ENCODE results near the gene SYNPO. TPM values are rescaled to one million over a fixed set of nuclear protein-coding genes. Genes with fewer than 3 reads are reported as not detected.

The SYNPO gene
- total RNA-seq, 1 donor from 2014 or later: 40.2 TPM

- H3K4me2 ChIP-seq (ENCODE audit: low read length): peak overlapping the region; percentile 85
- peak overlapping the region; percentile 46 for H3K4me3 ChIP-seq (ENCODE audit: insufficient read depth, low read depth, low read length)
- no peaks in the 10 kb centered on the region for H3K36me3 ChIP-seq (ENCODE audit: insufficient read depth, low read length)
- peaks cover 31% of the 10 kb centered on the region for H3K4me1 Mint-ChIP-seq (ENCODE audit: low read depth, unreplicated experiment)
- H3K9me3 Mint-ChIP-seq (ENCODE audit: unreplicated experiment): peaks cover 3% of the 10 kb centered on the region
- peaks cover 28% of the 10 kb centered on the region for H3K4me1 ChIP-seq (ENCODE audit: insufficient read depth, low read length)
- H3K9ac ChIP-seq (ENCODE audit: low read length): peak overlapping the region; percentile 64
- peaks cover 45% of the 10 kb centered on the region for H4K20me1 ChIP-seq (ENCODE audit: insufficient read depth, low read length)
- peak overlapping the region; percentile 59 for H2AFZ ChIP-seq (ENCODE audit: low read depth, low read length)
- FAIRE-seq (no peak), DNase-seq (ENCODE audit: low read depth) (no peak)
- H3K9me3 ChIP-seq (ENCODE audit: insufficient read depth, low read depth, low read length): no peaks in the 10 kb centered on the region
- peaks cover 22% of the 10 kb centered on the region for H3K27me3 Mint-ChIP-seq (ENCODE audit: low read depth, unreplicated experiment)
- H3K4me3 Mint-ChIP-seq (ENCODE audit: unreplicated experiment): peak overlapping the region; percentile 70
- no peak overlapping the region for H3K27ac ChIP-seq (ENCODE audit: low read depth, low read length)
- H3K36me3 Mint-ChIP-seq (ENCODE audit: low read depth, unreplicated experiment): peaks cover 17% of the 10 kb centered on the region
- peaks cover 9% of the 10 kb centered on the region for H3K79me2 ChIP-seq (ENCODE audit: insufficient read depth, low read length)
- H3K27me3 ChIP-seq (ENCODE audit: insufficient read depth, low read length): peaks cover 7% of the 10 kb centered on the region
- TF ChIP-seq CTCF (IDR thresholded peaks at IDR 0.05; ENCODE audit: insufficient read depth, low read depth, low read length) (no peak), EZH2 (IDR thresholded peaks at IDR 0.05; ENCODE audit: insufficient read depth, low read length) (no peak)
- peak overlapping the region; percentile 62 for H3K27ac Mint-ChIP-seq (ENCODE audit: unreplicated experiment)
Measured at GRCh38 chr5:150656191-150657132, 16.0 kb downstream of the SYNPO start.

- Mint-ChIP-seq H3K27ac (ENCODE audit: unreplicated experiment) (no peak overlapping the region), H3K27me3 (ENCODE audit: low read depth, unreplicated experiment) (peaks cover 23% of the 10 kb centered on the region), H3K4me1 (ENCODE audit: low read depth, unreplicated experiment) (peaks cover 18% of the 10 kb centered on the region), H3K36me3 (ENCODE audit: low read depth, unreplicated experiment) (peaks cover 10% of the 10 kb centered on the region), H3K9me3 (ENCODE audit: unreplicated experiment) (peaks cover 3% of the 10 kb centered on the region), H3K4me3 (ENCODE audit: unreplicated experiment) (no peak overlapping the region)
- H2AFZ ChIP-seq (ENCODE audit: low read depth, low read length): no peak overlapping the region
- H3K9me3 ChIP-seq (ENCODE audit: insufficient read depth, low read depth, low read length): no peaks in the 10 kb centered on the region
- no peak overlapping the region for H3K9ac ChIP-seq (ENCODE audit: low read length)
- H3K36me3 ChIP-seq (ENCODE audit: insufficient read depth, low read length): no peaks in the 10 kb centered on the region
- peaks cover 14% of the 10 kb centered on the region for H3K27me3 ChIP-seq (ENCODE audit: insufficient read depth, low read length)
- no peak overlapping the region for H3K4me2 ChIP-seq (ENCODE audit: low read length)
- no peak overlapping the region for H3K4me3 ChIP-seq (ENCODE audit: insufficient read depth, low read depth, low read length)
- H3K27ac ChIP-seq (ENCODE audit: low read depth, low read length): no peak overlapping the region
- H3K4me1 ChIP-seq (ENCODE audit: insufficient read depth, low read length): peaks cover 22% of the 10 kb centered on the region
- DNase-seq (ENCODE audit: low read depth) (no peak), FAIRE-seq (no peak)
- H4K20me1 ChIP-seq (ENCODE audit: insufficient read depth, low read length): peaks cover 28% of the 10 kb centered on the region
- H3K79me2 ChIP-seq (ENCODE audit: insufficient read depth, low read length): peaks cover 4% of the 10 kb centered on the region
- no peak for TF ChIP-seq CTCF (IDR thresholded peaks at IDR 0.05; ENCODE audit: insufficient read depth, low read depth, low read length)
- no peak for TF ChIP-seq EZH2 (IDR thresholded peaks at IDR 0.05; ENCODE audit: insufficient read depth, low read length)
Measured at GRCh38 chr5:150658121-150658520, 17.7 kb downstream of the SYNPO start.

All from astrocyte (in vitro differentiated cells and primary cell).